Spleen (tissue), 7 donors: ENCODE data around the gene RPS6KA2.
"Not testable (repeated sequence)": the region's sequence is repeated elsewhere in the genome, so short reads cannot be mapped to it uniquely, and the experiment has no call there.

Experiments
- POLR2A ChIP-seq, 3 donors: fragments of 450-650 bp; IDR thresholded peaks; one replicate each; pipeline ENCODE4 v1.5.1; 2017; ENCODE audit warnings: antibody characterized with exemption in 3 of 3, mild to moderate bottlenecking in 1 of 3
- POLR2AphosphoS5 ChIP-seq, 3 donors: sonication (generic); formaldehyde crosslinking; IDR thresholded peaks; one replicate each; pipeline ENCODE4 v1.5.1; 2017; ENCODE audit warnings: antibody characterized with exemption in 3 of 3
- TF ChIP-seq, protein P1 (sequence below), 11 experiments: fragments of 200-600 bp in 7 of 11; fragments of 450-650 bp in 4 of 11; sonication (generic) in 4 of 11; IDR thresholded peaks in 8 of 11; conservative IDR thresholded peaks in 3 of 11; 1 replicate in 7 of 11; 2 replicates in 4 of 11; pipeline versions ENCODE4 v1.4.0 to v1.8.0; 2016 to 2021; ENCODE audit warnings: antibody characterized with exemption in 11 of 11, inconsistent platforms in 4 of 11, mild to moderate bottlenecking in 1 of 11
- donor health status: DM: no; HTN: no; CAD: no; lungs with moderate emphysema.
- donor health status: DM: no; HTN: no; CAD: no.
- donor health status: DM: no; HTN: no; CAD: no.

- TF ChIP-seq, protein P1, sequence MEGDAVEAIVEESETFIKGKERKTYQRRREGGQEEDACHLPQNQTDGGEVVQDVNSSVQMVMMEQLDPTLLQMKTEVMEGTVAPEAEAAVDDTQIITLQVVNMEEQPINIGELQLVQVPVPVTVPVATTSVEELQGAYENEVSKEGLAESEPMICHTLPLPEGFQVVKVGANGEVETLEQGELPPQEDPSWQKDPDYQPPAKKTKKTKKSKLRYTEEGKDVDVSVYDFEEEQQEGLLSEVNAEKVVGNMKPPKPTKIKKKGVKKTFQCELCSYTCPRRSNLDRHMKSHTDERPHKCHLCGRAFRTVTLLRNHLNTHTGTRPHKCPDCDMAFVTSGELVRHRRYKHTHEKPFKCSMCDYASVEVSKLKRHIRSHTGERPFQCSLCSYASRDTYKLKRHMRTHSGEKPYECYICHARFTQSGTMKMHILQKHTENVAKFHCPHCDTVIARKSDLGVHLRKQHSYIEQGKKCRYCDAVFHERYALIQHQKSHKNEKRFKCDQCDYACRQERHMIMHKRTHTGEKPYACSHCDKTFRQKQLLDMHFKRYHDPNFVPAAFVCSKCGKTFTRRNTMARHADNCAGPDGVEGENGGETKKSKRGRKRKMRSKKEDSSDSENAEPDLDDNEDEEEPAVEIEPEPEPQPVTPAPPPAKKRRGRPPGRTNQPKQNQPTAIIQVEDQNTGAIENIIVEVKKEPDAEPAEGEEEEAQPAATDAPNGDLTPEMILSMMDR (IDR thresholded peaks at IDR 0.05 in 8 of 11, conservative IDR thresholded peaks at IDR 0.05 in 3 of 11), result not testable (repeated sequence)
- not testable (repeated sequence) for TF ChIP-seq POLR2AphosphoS5, POLR2A (IDR thresholded peaks at IDR 0.05)
These were observed 88.1 kb downstream of the RPS6KA2 start for GRCh38 chr6:166539011-166539385.
